ENCODE results near the gene SF3B6. TPM values are rescaled to one million over a fixed set of nuclear protein-coding genes. Genes with fewer than 3 reads are reported as not detected.
"Not testable (repeated sequence)": the region's sequence is repeated elsewhere in the genome, so short reads cannot be mapped to it uniquely, and the experiment has no call there.

The SF3B6 gene
- polyA plus RNA-seq, 3 donors: 128 to 165 (median 160) TPM

GRCh38 chr2:24045511-24046508 lies 30.3 kb downstream of the SF3B6 start:
- DNase-seq (ENCODE audit: extremely low read depth in 1 of 11, low read depth in 9 of 11, low spot score in 4 of 11): no peak

GRCh38 chr2:24043133-24043532 lies 33.0 kb downstream of the SF3B6 start:
- not testable (repeated sequence) for DNase-seq (ENCODE audit: extremely low read depth in 1 of 11, low read depth in 9 of 11, low spot score in 4 of 11)

GRCh38 chr2:24040511-24040910 lies 35.6 kb downstream of the SF3B6 start:
- DNase-seq (ENCODE audit: extremely low read depth in 1 of 11, low read depth in 9 of 11, low spot score in 4 of 11): no peak

GRCh38 chr2:24038786-24039499 lies 37.2 kb downstream of the SF3B6 start:
- DNase-seq (ENCODE audit: extremely low read depth in 1 of 11, low read depth in 9 of 11, low spot score in 4 of 11): no peak

DNA sequence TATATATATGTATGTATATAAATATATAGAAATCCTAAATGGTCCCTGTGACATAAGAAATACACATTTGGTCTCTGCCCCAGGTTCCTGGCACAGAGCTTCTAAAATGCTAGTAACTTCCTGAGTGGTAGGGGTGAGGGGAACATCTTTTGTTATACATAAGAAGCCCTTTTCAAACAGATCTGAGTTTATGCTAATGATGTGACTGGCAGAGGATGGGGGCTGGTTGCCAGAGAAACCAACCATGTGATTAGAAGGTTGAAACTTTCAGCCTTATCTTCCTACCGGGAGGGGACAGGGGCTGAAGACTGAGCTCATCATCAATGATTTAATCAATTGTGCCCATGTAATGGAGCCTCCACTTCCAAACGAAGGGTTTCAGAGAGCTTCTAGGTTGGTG lies 49.9 kb downstream of the SF3B6 start:
- no peak for DNase-seq (ENCODE audit: extremely low read depth in 1 of 11, low read depth in 9 of 11, low spot score in 4 of 11)

DNA sequence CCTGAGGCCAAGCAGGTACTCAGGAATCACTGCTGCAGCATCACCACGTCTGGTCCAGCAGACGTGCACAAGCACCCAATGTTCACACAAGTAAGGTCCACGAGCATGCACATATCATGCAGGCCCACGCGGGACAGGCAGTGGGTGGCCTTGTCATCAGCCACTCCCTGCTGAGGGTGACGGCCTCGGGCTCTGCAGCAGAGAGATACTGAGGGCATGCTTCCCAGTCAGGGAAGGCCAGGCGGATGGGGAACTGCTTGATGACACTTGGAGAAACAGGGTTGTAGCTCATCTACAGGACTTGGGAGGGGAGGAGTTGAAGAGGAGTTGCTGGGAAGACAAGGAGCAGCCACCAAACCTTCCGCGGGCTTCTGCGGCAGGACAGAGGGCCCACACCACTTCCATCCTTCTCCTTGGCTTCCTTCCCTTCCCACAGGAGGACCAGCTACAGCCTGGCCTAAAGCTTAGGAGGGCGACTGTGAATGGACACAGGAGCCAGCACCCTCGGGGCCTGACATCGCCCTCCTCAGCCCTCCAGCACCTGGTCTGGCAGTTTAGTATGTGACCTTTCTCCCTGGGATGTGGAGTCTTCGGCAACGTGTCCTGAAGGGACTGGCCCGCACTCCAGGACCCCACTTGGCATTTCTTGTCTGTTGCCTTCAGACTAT lies 51.0 kb downstream of the SF3B6 start:
- DNase-seq (ENCODE audit: extremely low read depth in 1 of 11, low read depth in 9 of 11, low spot score in 4 of 11): no peak

GRCh38 chr2:24024018-24024417 lies 52.1 kb downstream of the SF3B6 start:
- DNase-seq (ENCODE audit: extremely low read depth in 1 of 11, low read depth in 9 of 11, low spot score in 4 of 11): no peak

DNA sequence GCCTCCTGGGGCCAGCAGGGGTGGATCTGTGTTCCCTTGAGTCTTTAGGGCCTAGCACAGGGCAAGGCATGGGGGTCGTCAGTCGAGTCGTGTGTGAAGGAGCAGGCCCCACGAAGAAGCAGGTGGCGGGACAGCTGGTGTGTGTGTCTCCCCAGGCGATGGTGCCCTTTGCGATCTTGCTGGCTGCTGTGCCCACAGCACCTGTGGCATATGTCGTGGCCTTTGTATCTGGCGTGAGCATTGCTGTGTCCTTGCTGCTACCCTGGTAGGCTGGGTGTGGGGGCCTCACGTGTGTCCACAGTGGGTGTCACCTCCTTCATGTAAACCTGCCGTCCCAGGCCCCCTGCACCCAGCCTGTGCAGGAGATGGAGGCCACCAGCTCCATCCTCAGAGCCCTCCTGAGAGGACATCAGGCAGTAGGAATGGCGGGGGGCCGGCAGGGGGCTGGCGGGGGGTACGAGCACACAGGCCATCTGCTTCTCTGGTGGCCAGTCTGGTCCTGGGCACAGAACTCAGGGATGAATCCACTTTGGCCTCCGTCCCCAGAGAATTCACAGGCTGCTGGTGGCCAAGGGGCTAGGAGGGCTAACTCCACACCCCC lies 53.1 kb downstream of the SF3B6 start:
- DNase-seq (ENCODE audit: extremely low read depth in 1 of 11, low read depth in 9 of 11, low spot score in 4 of 11): no peak

GRCh38 chr2:24022324-24022974 lies 53.7 kb downstream of the SF3B6 start:
- no peak for DNase-seq (ENCODE audit: extremely low read depth in 1 of 11, low read depth in 9 of 11, low spot score in 4 of 11)

GRCh38 chr2:24021122-24021998 lies 54.8 kb downstream of the SF3B6 start:
- DNase-seq (ENCODE audit: extremely low read depth in 1 of 11, low read depth in 9 of 11, low spot score in 4 of 11): no peak

GRCh38 chr2:24020244-24020643 lies 55.9 kb downstream of the SF3B6 start:
- no peak for DNase-seq (ENCODE audit: extremely low read depth in 1 of 11, low read depth in 9 of 11, low spot score in 4 of 11)

GRCh38 chr2:24019729-24020128 lies 56.4 kb downstream of the SF3B6 start:
- DNase-seq (ENCODE audit: extremely low read depth in 1 of 11, low read depth in 9 of 11, low spot score in 4 of 11): no peak

DNA sequence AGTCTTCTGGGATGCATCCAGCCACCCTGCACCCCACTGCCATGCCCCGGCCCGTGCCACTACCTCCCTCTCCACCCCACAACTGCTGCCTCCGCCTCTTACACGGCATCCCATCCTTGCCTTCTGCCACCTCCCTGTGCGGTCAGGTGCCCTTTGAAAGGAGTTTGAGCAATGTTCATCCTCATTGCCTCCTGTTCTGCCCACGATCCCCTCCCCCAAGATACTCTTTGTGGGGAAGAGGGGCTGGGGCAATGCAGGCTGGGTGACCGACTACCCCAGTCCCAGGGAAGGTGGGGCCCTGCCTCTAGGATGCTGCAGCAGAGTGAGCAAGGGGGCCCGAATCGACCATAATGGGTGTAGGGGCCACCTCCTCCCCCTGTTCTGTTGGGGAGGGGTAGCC lies 57.9 kb downstream of the SF3B6 start:
- no peak for DNase-seq (ENCODE audit: extremely low read depth in 1 of 11, low read depth in 9 of 11, low spot score in 4 of 11)

DNA sequence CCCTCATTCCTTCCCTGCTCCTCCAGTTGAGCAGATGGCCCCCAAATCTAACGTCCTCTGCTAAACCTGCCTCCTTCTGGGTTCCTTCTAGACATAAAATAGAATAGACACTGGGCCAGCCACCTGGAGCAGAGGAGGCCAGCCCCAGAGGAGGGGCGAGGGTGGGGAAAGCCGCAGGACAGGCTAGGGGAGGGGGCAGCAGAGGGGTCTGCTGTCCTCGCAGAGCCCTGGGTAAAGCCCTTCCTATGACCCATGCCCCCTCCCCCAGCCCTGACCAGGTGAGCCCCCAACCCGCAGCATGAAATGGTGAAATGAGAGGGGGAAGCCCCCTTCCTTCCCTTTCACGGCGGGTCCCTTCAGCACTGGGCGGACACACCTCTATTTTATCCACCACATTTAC lies 58.4 kb downstream of the SF3B6 start:
- no peak for DNase-seq (ENCODE audit: extremely low read depth in 1 of 11, low read depth in 9 of 11, low spot score in 4 of 11)
